ENCODE measurements around the gene SLC30A7. TPM values are rescaled to one million over a fixed set of nuclear protein-coding genes. Genes with fewer than 3 reads are reported as not detected.
A peak's percentile ranks its signal among the peaks of the same experiment; 100 is the strongest.

The SLC30A7 gene
- total and polyA plus RNA-seq, 2 of the 13 experiments (the other 11 are each of a cell fraction or from before 2014, with no cell fraction given), result 8.3 to 40.8 TPM

GRCh38 chr1:101025657-101026429, 130.0 kb downstream of the SLC30A7 start, which contains the start of gene DPH5 (continued):
- TF ChIP-seq ZNF670 (CRISPR knock-in tag; IDR thresholded peaks at IDR 0.05; ENCODE audit: borderline replicate concordance) (no peak), ZBTB40 (IDR thresholded peaks at IDR 0.05) (no peak), ZBTB40 (CRISPR knock-in tag; IDR thresholded peaks at IDR 0.05) (no peak), DR1 (CRISPR knock-in tag; IDR thresholded peaks at IDR 0.05) (peak; percentile 73), MLLT10 (CRISPR knock-in tag; IDR thresholded peaks at IDR 0.05) (no peak), RXRB (CRISPR knock-in tag; IDR thresholded peaks at IDR 0.05; ENCODE audit: borderline replicate concordance) (no peak; the same call in 1 of the 2 replicates), ZZZ3 (CRISPR knock-in tag; IDR thresholded peaks at IDR 0.05; ENCODE audit: borderline replicate concordance) (peak; percentile 92; the same call in 1 of the 2 replicates), NFKB2 (CRISPR knock-in tag; IDR thresholded peaks at IDR 0.05; ENCODE audit: borderline replicate concordance) (peak; percentile 53; the same call in 1 of the 2 replicates), NCOR1 (IDR thresholded peaks at IDR 0.05; ENCODE audit: borderline replicate concordance, low read length) (no peak), NR2C2 (CRISPR knock-in tag; IDR thresholded peaks at IDR 0.05; ENCODE audit: borderline replicate concordance) (peak; percentile 46; the same call in 1 of the 2 replicates)
- TF ChIP-seq, protein P1, sequence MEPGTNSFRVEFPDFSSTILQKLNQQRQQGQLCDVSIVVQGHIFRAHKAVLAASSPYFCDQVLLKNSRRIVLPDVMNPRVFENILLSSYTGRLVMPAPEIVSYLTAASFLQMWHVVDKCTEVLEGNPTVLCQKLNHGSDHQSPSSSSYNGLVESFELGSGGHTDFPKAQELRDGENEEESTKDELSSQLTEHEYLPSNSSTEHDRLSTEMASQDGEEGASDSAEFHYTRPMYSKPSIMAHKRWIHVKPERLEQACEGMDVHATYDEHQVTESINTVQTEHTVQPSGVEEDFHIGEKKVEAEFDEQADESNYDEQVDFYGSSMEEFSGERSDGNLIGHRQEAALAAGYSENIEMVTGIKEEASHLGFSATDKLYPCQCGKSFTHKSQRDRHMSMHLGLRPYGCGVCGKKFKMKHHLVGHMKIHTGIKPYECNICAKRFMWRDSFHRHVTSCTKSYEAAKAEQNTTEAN (CRISPR knock-in tag; conservative IDR thresholded peaks at IDR 0.05), result no peak
- TF ChIP-seq, protein P2, sequence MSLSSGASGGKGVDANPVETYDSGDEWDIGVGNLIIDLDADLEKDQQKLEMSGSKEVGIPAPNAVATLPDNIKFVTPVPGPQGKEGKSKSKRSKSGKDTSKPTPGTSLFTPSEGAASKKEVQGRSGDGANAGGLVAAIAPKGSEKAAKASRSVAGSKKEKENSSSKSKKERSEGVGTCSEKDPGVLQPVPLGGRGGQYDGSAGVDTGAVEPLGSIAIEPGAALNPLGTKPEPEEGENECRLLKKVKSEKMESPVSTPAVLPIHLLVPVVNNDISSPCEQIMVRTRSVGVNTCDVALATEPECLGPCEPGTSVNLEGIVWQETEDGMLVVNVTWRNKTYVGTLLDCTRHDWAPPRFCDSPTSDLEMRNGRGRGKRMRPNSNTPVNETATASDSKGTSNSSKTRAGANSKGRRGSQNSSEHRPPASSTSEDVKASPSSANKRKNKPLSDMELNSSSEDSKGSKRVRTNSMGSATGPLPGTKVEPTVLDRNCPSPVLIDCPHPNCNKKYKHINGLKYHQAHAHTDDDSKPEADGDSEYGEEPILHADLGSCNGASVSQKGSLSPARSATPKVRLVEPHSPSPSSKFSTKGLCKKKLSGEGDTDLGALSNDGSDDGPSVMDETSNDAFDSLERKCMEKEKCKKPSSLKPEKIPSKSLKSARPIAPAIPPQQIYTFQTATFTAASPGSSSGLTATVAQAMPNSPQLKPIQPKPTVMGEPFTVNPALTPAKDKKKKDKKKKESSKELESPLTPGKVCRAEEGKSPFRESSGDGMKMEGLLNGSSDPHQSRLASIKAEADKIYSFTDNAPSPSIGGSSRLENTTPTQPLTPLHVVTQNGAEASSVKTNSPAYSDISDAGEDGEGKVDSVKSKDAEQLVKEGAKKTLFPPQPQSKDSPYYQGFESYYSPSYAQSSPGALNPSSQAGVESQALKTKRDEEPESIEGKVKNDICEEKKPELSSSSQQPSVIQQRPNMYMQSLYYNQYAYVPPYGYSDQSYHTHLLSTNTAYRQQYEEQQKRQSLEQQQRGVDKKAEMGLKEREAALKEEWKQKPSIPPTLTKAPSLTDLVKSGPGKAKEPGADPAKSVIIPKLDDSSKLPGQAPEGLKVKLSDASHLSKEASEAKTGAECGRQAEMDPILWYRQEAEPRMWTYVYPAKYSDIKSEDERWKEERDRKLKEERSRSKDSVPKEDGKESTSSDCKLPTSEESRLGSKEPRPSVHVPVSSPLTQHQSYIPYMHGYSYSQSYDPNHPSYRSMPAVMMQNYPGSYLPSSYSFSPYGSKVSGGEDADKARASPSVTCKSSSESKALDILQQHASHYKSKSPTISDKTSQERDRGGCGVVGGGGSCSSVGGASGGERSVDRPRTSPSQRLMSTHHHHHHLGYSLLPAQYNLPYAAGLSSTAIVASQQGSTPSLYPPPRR (CRISPR knock-in tag; IDR thresholded peaks at IDR 0.05; ENCODE audit: borderline replicate concordance), result no peak
